Right cardiac atrium (tissue), 5 donors: ENCODE measurements around the gene OLFM4. TPM values are rescaled to one million over a fixed set of nuclear protein-coding genes. Genes with fewer than 3 reads are reported as not detected.

Experiments used
- ATAC-seq, 2 donors: fragments of 200-7000 bp; cut with Tn5 transposase; one replicate each; pipeline versions ENCODE4 v1.8.0 to v1.9.1; 2020; ENCODE audit warnings: moderate library complexity in 2 of 2, mild to moderate bottlenecking in 1 of 2
- DNase-seq, 3 donors: peaks; one replicate each; pipeline ENCODE4 v3.0.0-alpha.2; 2020
- H3K27ac ChIP-seq: one replicate; pipeline ENCODE4 v1.5.1; 2013; ENCODE audit warnings: mild to moderate bottlenecking, low read length, control low read depth, moderate library complexity
- H3K27me3 ChIP-seq: one replicate; pipeline ENCODE4 v1.6.1; 2013; ENCODE audit not compliant: control insufficient read depth, insufficient read depth
- H3K4me1 ChIP-seq: one replicate; pipeline ENCODE4 v1.6.1; 2013; ENCODE audit warnings: low read length; ENCODE audit not compliant: control insufficient read depth, insufficient read depth
- H3K4me3 ChIP-seq: one replicate; pipeline ENCODE4 v1.5.1; 2013; ENCODE audit warnings: low read length, control low read depth
- H3K9me3 ChIP-seq: one replicate; pipeline ENCODE4 v1.6.1; 2013; ENCODE audit warnings: low read length; ENCODE audit not compliant: control insufficient read depth
- WGBS: extraction: QIAGEN DNeasy Blood & Tissue Kit; methylation state at CpG from one replicate; pipeline ENCODE4 v1.1.7; 2013; 5-methylcytosine and 5-hydroxymethylcytosine counted together
- intact Hi-C, 4 donors: fragments of 100-400 bp; cut with DNase I; formaldehyde crosslinking; loops; one replicate each; pipeline versions ENCODE4 v1.11.0 to v1.14.0; 2022 to 2023
- polyA plus RNA-seq: library from polyadenylated mRNA; stranded (reverse); fragments of 200-250 nt; gene quantifications from one replicate; pipeline ENCODE4 v1.2.3, GENCODE V29; 2013
- total RNA-seq, 4 donors: library from RNA; stranded (reverse); fragmentation: NEBNext Ultra II Directional; extraction: Animal tissue kit (Norgen Biotek cat#: 25700); gene quantifications; one replicate each; pipeline ENCODE4 v1.2.1, GENCODE V29; 2021
- donor health status: healthy with polysubstance abuse.
- donor health status: DM: no; HTN: yes; CAD: no.
- donor health status: DM: no; HTN: no; CAD: no.
- donor health status: DM: no; HTN: yes; CAD: no; lungs with severe emphysema.
- donor health status: DM: yes; HTN: yes; CAD: no.

Gene OLFM4
- total and polyA plus RNA-seq, 5 donors, result 0.20 to 0.52 (median 0.26) TPM; not detected in 2

GRCh38 chr13:53100394-53101063 lies 71.9 kb downstream of the OLFM4 start:
- 78% methylated on average over 1 of the region's 1 CpG for WGBS
- DNase-seq, result no peak
- Histone ChIP-seq H3K27me3 (no peaks in the 10 kb centered on the region), H3K27ac (no peak overlapping the region), H3K4me3 (no peak overlapping the region), H3K9me3 (no peaks in the 10 kb centered on the region), H3K4me1 (no peaks in the 10 kb centered on the region)
- intact Hi-C loops, result no loop called here
- ATAC-seq, result no peak

Other genes starting within 250 kb of the OLFM4 start
- gene PCDH8, start 180.2 kb upstream of the OLFM4 start, total RNA-seq, result not detected
- not detected for gene PCDH8, start 180.2 kb upstream of the OLFM4 start, polyA plus RNA-seq